HEK293T (cell line): ENCODE measurements around the gene SLC7A14.

Experiments
- CTCF ChIA-PET: fragments of 350-600 bp; formaldehyde crosslinking; extraction: SDS; loops from one replicate; lab custom pipeline; 2021; ENCODE audit warnings: antibody characterized with exemption, inconsistent platforms; lab: Yijun Ruan, JAX
- POLR2A ChIA-PET: fragments of 350-600 bp; formaldehyde crosslinking; extraction: SDS; loops from one replicate; lab custom pipeline; 2020; ENCODE audit warnings: antibody characterized with exemption, inconsistent platforms; lab: Yijun Ruan, JAX
- DNase-seq: peaks from one replicate; pipeline ENCODE4 v3.0.0; 2012; ENCODE audit warnings: mixed read lengths; ENCODE audit errors: extremely low spot score
- ARNT ChIP-seq: fragments of 450-650 bp; IDR thresholded peaks from 2 replicates; pipeline ENCODE4 v1.6.1; 2017; ENCODE audit warnings: mild to moderate bottlenecking
- BHLHE40 ChIP-seq: fragments of 450-650 bp; IDR thresholded peaks from 2 replicates; pipeline ENCODE4 v1.6.1; 2016; ENCODE audit warnings: mild to moderate bottlenecking, moderate library complexity, borderline replicate concordance
- CTBP1 ChIP-seq: fragments of 450-650 bp; IDR thresholded peaks from 2 replicates; pipeline ENCODE4 v1.6.1; 2016; ENCODE audit warnings: borderline replicate concordance
- ELF4 ChIP-seq: fragments of 450-650 bp; IDR thresholded peaks from 2 replicates; pipeline ENCODE4 v1.6.1; 2017; ENCODE audit warnings: antibody characterized with exemption
- FOXA1 ChIP-seq: fragments of 450-650 bp; IDR thresholded peaks from 2 replicates; pipeline ENCODE4 v1.6.1; 2016; ENCODE audit warnings: mild to moderate bottlenecking
- FOXK2 ChIP-seq: fragments of 450-650 bp; IDR thresholded peaks from 2 replicates; pipeline ENCODE4 v1.6.1; 2016; ENCODE audit warnings: mild to moderate bottlenecking
- FOXM1 ChIP-seq: fragments of 450-650 bp; IDR thresholded peaks from 2 replicates; pipeline ENCODE4 v1.6.1; 2017; ENCODE audit warnings: mild to moderate bottlenecking, borderline replicate concordance
- HDGF ChIP-seq: fragments of 450-650 bp; IDR thresholded peaks from 2 replicates; pipeline ENCODE4 v1.6.1; 2017; ENCODE audit warnings: antibody characterized with exemption, borderline replicate concordance
- L3MBTL2 ChIP-seq: fragments of 450-650 bp; conservative IDR thresholded peaks from 2 replicates; pipeline ENCODE4 v1.6.1; 2016; ENCODE audit warnings: mild to moderate bottlenecking
- LEF1 ChIP-seq: fragments of 450-650 bp; IDR thresholded peaks from 2 replicates; pipeline ENCODE4 v1.6.1; 2017; ENCODE audit warnings: mild to moderate bottlenecking, borderline replicate concordance
- NFRKB ChIP-seq: fragments of 450-650 bp; IDR thresholded peaks from 2 replicates; pipeline ENCODE4 v1.6.1; 2016; ENCODE audit warnings: mild to moderate bottlenecking, moderate library complexity
- SP1 ChIP-seq: fragments of 450-650 bp; IDR thresholded peaks from 2 replicates; pipeline ENCODE4 v1.6.1; 2017
- SUZ12 ChIP-seq: fragments of 450-650 bp; IDR thresholded peaks from 2 replicates; pipeline ENCODE4 v1.6.1; 2016; ENCODE audit warnings: mild to moderate bottlenecking
- TARDBP ChIP-seq: fragments of 450-650 bp; IDR thresholded peaks from 2 replicates; pipeline ENCODE4 v1.6.1; 2016
- ZNF384 ChIP-seq: fragments of 450-650 bp; IDR thresholded peaks from 2 replicates; pipeline ENCODE4 v1.6.1; 2016
- TF ChIP-seq, protein P1 (sequence below): fragments of 450-650 bp; IDR thresholded peaks from 2 replicates; pipeline ENCODE4 v1.6.1; 2016

The SLC7A14 gene

DNA sequence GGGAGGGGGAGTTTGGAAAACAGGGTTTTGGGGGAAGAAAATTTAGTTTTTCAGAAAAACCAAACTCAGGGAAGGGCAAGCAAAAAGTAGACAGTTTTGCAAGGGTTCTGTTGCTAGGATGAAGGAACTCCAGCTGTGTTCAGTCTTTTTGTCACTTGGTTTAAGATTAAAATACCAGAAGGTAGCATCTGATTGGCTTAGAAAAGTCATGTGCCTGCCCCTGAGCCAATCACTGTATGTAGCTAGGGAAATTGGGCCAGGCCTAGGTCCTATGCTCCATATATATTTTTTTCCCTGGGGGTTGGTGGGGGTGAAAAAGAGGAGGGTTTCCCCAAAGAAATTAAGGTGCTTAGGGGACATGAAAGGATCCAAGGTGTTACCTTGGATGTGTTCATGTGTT lies 142.9 kb downstream of the SLC7A14 start:
- ChIA-PET CTCF (no interaction called here), POLR2A (no interaction called here)
- TF ChIP-seq FOXA1: no peak
- no peak for TF ChIP-seq NFRKB
- TF ChIP-seq CTBP1: no peak
- no peak for TF ChIP-seq HDGF
- TF ChIP-seq SUZ12: no peak
- no peak for TF ChIP-seq ARNT
- no peak for TF ChIP-seq FOXK2
- TF ChIP-seq SP1: no peak
- TF ChIP-seq ELF4: no peak
- TF ChIP-seq BHLHE40: no peak
- no peak for TF ChIP-seq LEF1
- no peak for TF ChIP-seq FOXM1
- TF ChIP-seq TARDBP: no peak
- TF ChIP-seq, protein P1, sequence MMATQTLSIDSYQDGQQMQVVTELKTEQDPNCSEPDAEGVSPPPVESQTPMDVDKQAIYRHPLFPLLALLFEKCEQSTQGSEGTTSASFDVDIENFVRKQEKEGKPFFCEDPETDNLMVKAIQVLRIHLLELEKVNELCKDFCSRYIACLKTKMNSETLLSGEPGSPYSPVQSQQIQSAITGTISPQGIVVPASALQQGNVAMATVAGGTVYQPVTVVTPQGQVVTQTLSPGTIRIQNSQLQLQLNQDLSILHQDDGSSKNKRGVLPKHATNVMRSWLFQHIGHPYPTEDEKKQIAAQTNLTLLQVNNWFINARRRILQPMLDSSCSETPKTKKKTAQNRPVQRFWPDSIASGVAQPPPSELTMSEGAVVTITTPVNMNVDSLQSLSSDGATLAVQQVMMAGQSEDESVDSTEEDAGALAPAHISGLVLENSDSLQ: no peak
- DNase-seq: no peak

DNA sequence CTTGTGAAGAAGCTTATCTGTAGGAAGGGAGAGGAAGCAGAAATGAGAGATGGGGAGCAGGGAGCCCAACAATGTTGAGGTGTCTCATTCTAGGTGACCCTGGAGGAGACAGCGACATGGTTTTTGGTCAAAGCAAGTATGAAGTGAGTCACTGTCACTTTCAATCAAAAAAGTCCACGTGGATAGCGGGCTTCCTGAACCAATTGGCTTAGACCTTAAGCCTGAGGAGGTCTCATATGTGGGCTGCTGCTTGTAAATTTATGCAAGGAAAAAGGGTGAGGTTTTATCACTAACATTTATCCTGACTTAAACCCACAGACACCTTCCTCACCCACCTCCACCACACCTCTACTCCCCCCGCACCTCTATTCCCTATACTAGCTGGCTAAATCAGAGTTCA lies 144.5 kb downstream of the SLC7A14 start:
- ChIA-PET POLR2A (no interaction called here), CTCF (no interaction called here)
- DNase-seq: no peak
- no peak for TF ChIP-seq LEF1
- no peak for TF ChIP-seq NFRKB
- TF ChIP-seq ELF4: no peak
- no peak for TF ChIP-seq FOXM1
- no peak for TF ChIP-seq ZNF384
- TF ChIP-seq FOXK2: no peak
- TF ChIP-seq HDGF: no peak
- TF ChIP-seq SUZ12: no peak

DNA sequence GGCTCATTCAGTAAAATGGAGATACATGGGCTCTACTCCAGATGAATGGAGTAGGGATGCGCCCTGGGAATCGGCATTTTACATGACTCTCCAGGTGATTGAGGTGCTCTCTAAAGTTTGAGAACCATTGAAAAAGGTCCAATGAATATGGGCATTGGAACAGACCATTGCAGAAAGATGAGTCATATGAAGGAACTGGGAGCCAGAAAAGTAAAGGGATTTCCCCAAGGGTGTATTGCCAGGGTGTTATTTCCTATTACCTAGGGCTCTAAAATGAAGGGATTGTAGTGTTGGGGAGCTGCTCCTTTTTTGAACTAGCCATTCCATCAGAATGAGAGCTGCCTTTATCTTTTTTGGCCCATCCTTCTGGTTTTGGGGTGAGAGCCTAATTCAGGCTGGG lies 145.5 kb downstream of the SLC7A14 start:
- CTCF ChIA-PET: no interaction called here
- POLR2A ChIA-PET: no interaction called here
- no peak for TF ChIP-seq SP1
- TF ChIP-seq FOXM1: no peak
- no peak for TF ChIP-seq L3MBTL2
- TF ChIP-seq ARNT: no peak
- no peak for TF ChIP-seq NFRKB
- no peak for TF ChIP-seq TARDBP
- TF ChIP-seq ZNF384: no peak
- no peak for TF ChIP-seq FOXK2
- no peak for TF ChIP-seq BHLHE40
- no peak for TF ChIP-seq SUZ12
- TF ChIP-seq ELF4: no peak
- TF ChIP-seq CTBP1: no peak
- TF ChIP-seq, protein P1: no peak
- no peak for TF ChIP-seq LEF1
- no peak for TF ChIP-seq HDGF
- no peak for TF ChIP-seq FOXA1
- no peak for DNase-seq

DNA sequence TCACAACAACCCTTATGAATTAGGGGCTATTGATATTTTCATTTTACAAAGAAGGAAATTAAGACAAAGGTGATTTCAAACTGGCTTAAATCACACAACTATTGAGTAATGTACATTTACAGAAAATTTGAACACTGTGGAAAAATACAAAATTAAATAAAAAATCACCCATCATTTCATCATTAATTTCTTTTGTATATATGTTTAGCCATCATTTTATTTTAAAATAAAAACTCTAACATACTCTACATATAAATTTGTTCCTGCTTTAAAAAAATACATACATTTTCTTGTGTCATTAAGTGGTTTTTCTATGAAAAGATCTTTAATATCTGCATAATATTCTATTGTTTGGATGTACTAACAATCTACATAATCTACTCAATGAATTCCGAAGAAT lies 147.0 kb downstream of the SLC7A14 start:
- ChIA-PET POLR2A (no interaction called here), CTCF (no interaction called here)
- TF ChIP-seq BHLHE40: no peak
- no peak for TF ChIP-seq L3MBTL2
- TF ChIP-seq SP1: no peak
- TF ChIP-seq FOXK2: no peak
- no peak for TF ChIP-seq ARNT
- TF ChIP-seq SUZ12: no peak
- TF ChIP-seq FOXM1: no peak
- TF ChIP-seq ELF4: no peak
- TF ChIP-seq CTBP1: no peak
- no peak for TF ChIP-seq ZNF384
- TF ChIP-seq LEF1: no peak
- TF ChIP-seq TARDBP: no peak
- TF ChIP-seq FOXA1: no peak
- TF ChIP-seq HDGF: no peak
- no peak for TF ChIP-seq NFRKB
- TF ChIP-seq, protein P1: no peak
- DNase-seq: no peak

DNA sequence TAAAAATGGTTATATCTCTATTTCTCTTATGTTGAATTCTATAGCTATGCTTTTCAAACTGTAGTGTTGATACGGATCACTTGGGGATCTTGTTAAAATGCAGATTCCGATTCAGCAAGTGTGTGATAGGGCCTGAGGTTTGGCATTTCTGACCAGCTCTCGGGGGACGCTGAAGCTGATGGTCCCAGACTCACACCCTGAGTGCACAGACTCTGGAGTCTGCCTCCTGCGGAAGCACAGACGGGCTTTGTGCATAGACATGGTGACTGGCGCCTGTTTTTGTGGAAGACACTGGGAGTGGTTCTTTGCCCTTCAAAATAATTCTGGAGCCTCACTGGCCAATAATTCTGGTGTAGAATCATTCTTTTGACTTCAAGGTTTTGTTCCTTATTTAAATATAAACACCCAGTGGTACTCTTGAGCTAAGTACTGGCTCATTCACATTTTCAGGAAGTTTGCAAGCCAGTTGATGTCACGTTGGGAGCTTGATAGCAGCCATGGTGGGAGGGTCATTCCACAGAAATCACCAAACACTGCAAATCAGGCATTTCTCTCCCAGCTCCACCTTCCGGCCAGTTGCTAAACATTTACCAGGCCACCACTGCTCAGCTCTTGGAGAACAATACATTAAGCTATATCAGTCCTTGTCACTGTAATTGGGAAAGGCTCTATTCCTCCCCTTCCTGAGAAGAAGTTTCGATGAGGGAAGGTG lies 148.0 kb downstream of the SLC7A14 start:
- DNase-seq: no peak
- TF ChIP-seq ZNF384: no peak
- no peak for TF ChIP-seq CTBP1
- TF ChIP-seq SUZ12: no peak
- TF ChIP-seq NFRKB: no peak
- TF ChIP-seq LEF1: no peak
- TF ChIP-seq ELF4: no peak
- TF ChIP-seq, protein P1: no peak
- TF ChIP-seq TARDBP: no peak
- no peak for TF ChIP-seq FOXA1
- no peak for TF ChIP-seq ARNT
- TF ChIP-seq FOXK2: no peak
- TF ChIP-seq L3MBTL2: no peak
- no peak for TF ChIP-seq SP1
- CTCF ChIA-PET: no interaction called here
- POLR2A ChIA-PET: no interaction called here

DNA sequence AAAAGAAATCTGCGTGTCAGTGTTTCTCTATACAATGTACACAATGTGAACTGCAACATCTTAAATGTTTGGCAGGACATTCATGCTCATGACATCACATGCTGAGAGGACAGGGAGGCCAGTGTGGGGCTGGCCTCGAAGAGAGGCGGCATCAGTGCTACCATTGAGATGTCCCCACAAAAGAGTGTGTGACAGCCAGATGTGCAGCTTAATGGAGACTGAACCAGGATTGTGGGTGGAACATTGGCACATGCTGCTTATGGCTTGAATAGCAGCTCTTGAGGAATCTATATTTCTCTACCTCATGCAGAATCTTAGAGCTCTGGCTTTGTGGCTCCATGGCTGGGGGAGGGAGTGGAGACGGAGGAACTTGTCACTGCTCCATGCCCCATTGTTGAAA lies 148.7 kb downstream of the SLC7A14 start:
- no peak for DNase-seq
- CTCF ChIA-PET: no interaction called here
- TF ChIP-seq, protein P1: no peak
- TF ChIP-seq LEF1 (no peak), FOXK2 (no peak), NFRKB (no peak), ARNT (no peak), SP1 (no peak), CTBP1 (no peak)
- POLR2A ChIA-PET: no interaction called here
